Activated CD4-positive, alpha-beta memory T cell treated with anti-CD3 and anti-CD28 coated beads for 36 hours (primary cell): ENCODE measurements around the gene RNMT. TPM values are rescaled to one million over a fixed set of nuclear protein-coding genes. Genes with fewer than 3 reads are reported as not detected.
"Not testable (repeated sequence)": the region's sequence is repeated elsewhere in the genome, so short reads cannot be mapped to it uniquely, and the experiment has no call there.

Experiments used
- CTCF ChIA-PET: fragments of 350-600 bp; sonication (Branson Sonifier 250); formaldehyde crosslinking; loops from one replicate; lab custom pipeline; 2021; ENCODE audit warnings: antibody characterized with exemption, inconsistent platforms; lab: Charles Lee
- POLR2A ChIA-PET: fragments of 350-600 bp; sonication (Branson Sonifier 250); formaldehyde crosslinking; loops from one replicate; lab custom pipeline; 2021; ENCODE audit warnings: antibody characterized with exemption; lab: Charles Lee
- DNase-seq: peaks from one replicate; pipeline ENCODE4 v3.0.0-alpha.2; 2020
- H3K27ac Mint-ChIP-seq: one replicate; pipeline ENCODE4 v1.8.0; 2021; ENCODE audit warnings: mixed read lengths
- H3K27me3 Mint-ChIP-seq: one replicate; pipeline ENCODE4 v1.8.0; 2021; ENCODE audit warnings: mixed read lengths
- H3K36me3 Mint-ChIP-seq: one replicate; pipeline ENCODE4 v1.8.0; 2021; ENCODE audit warnings: mixed read lengths
- H3K4me1 Mint-ChIP-seq: one replicate; pipeline ENCODE4 v1.8.0; 2021; ENCODE audit warnings: low read depth, mixed read lengths
- H3K4me3 Mint-ChIP-seq: one replicate; pipeline ENCODE4 v1.8.0; 2021; ENCODE audit warnings: mild to moderate bottlenecking, mixed read lengths
- H3K9me3 Mint-ChIP-seq: one replicate; pipeline ENCODE4 v1.8.0; 2021; ENCODE audit warnings: mixed read lengths
- intact Hi-C: fragments of 100-400 bp; cut with micrococcal nuclease; formaldehyde crosslinking; loops from one replicate; pipeline ENCODE4 v1.15.1; 2023
- total RNA-seq, 2 experiments: library from RNA; stranded (reverse); gene quantifications; one replicate each; pipeline ENCODE4 v1.2.3, GENCODE V29; 2021

The RNMT gene
- total RNA-seq, 2 experiments from 2014 or later, result 41.2 to 43.6 TPM

DNA sequence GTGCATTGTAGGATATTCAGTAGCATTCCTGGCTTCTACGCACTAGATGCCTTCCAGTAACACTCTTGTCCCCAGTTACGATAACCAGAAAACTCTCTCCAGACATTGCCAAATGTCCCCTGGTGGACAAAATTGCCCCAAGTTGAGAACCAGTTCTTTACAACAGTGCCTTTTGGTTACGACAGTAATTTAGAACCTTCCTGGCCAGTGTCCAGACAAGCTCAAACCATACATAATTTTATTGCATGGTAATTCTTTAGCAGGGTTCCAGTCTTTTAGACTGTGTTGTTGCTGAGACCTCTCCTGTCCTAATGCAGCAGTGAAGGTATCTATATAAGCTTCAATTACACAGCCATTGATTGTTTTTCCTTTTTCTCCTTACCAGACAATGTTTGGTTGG lies 20.2 kb downstream of the RNMT start:
- Mint-ChIP-seq H3K4me3 (no peak overlapping the region), H3K9me3 (no peaks in the 10 kb centered on the region), H3K36me3 (peaks cover 79% of the 10 kb centered on the region), H3K27me3 (no peaks in the 10 kb centered on the region), H3K4me1 (peaks cover 5% of the 10 kb centered on the region), H3K27ac (no peak overlapping the region)
- intact Hi-C loops, result no loop called here
- no peak for DNase-seq
- ChIA-PET CTCF (interaction anchor here (0.6 kb wide), 1 partner anchor 1003 kb away, joined by 4 read pairs; no protein-coding TSS in a partner anchor), POLR2A (no interaction called here)

- H3K4me3 Mint-ChIP-seq, POLR2A ChIA-PET, H3K4me1 Mint-ChIP-seq, H3K27ac Mint-ChIP-seq, H3K9me3 Mint-ChIP-seq, intact Hi-C loops, H3K27me3 Mint-ChIP-seq, DNase-seq: not testable (repeated sequence)
- peaks cover 82% of the 10 kb centered on the region for H3K36me3 Mint-ChIP-seq
- CTCF ChIA-PET, result interaction anchor here (2.1 kb wide), 1 partner anchor 15 kb away, joined by 6 read pairs; no protein-coding TSS in a partner anchor
Observed at GRCh38 chr18:13751599-13751998, 25.1 kb downstream of the RNMT start.

- DNase-seq, result no peak
- Mint-ChIP-seq H3K4me3 (no peak overlapping the region), H3K36me3 (peaks cover 78% of the 10 kb centered on the region), H3K27me3 (no peaks in the 10 kb centered on the region), H3K27ac (no peak overlapping the region), H3K9me3 (peaks cover 2% of the 10 kb centered on the region), H3K4me1 (peaks cover 4% of the 10 kb centered on the region)
- intact Hi-C loops, result no loop called here
- ChIA-PET POLR2A (no interaction called here), CTCF (no interaction called here)
Observed at GRCh38 chr18:13756261-13756660, 29.8 kb downstream of the RNMT start.

DNA sequence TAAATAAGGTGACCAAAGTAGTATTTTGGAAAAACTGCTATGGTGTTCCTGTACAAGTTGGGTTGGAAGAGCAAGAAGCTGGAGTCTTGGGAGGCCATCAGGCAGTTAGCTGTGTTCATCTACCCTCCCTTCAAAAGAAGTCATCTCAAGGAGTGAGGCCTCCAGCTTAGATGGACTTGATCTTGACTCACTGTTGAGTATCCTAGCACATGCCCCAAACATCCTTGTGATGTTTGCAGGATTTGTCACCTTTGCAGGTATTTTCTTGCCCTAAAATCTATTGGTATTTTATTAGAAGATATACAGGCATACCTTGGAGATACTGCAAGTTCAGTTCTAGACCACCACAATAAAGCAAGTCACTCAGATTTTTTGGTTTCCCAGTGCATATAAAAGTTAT lies 30.2 kb downstream of the RNMT start:
- DNase-seq, result no peak
- intact Hi-C loops, result no loop called here
- ChIA-PET POLR2A (no interaction called here), CTCF (no interaction called here)
- H3K27ac Mint-ChIP-seq, result no peak overlapping the region
- H3K4me1 Mint-ChIP-seq, result peaks cover 4% of the 10 kb centered on the region
- no peak overlapping the region for H3K4me3 Mint-ChIP-seq
- H3K27me3 Mint-ChIP-seq, result no peaks in the 10 kb centered on the region
- peaks cover 4% of the 10 kb centered on the region for H3K9me3 Mint-ChIP-seq
- H3K36me3 Mint-ChIP-seq, result peaks cover 78% of the 10 kb centered on the region

DNA sequence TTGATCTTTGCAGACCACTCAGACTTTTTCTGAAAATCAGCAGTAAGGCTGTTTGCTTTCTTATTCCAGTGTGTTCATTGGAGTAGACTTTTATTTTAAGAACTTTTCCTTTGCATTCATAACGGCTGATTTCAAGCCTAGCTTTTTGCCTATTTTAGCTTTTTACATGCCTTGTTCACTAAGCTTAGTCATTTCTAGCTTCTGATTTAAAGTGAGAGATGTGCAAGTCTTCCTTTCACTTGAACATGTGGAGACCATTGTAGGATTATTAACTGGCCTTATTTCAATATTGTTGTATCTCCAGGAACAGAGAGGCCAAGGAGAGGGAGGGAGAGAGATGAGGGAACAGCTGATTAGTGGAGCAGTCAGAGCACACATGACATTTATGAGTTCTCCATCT lies 32.1 kb downstream of the RNMT start:
- no peaks in the 10 kb centered on the region for H3K27me3 Mint-ChIP-seq
- intact Hi-C loops, result no loop called here
- peaks cover 4% of the 10 kb centered on the region for H3K4me1 Mint-ChIP-seq
- ChIA-PET POLR2A (no interaction called here), CTCF (no interaction called here)
- H3K9me3 Mint-ChIP-seq, result peaks cover 16% of the 10 kb centered on the region
- no peak for DNase-seq
- H3K36me3 Mint-ChIP-seq, result peaks cover 88% of the 10 kb centered on the region
- H3K27ac Mint-ChIP-seq, result no peak overlapping the region
- no peak overlapping the region for H3K4me3 Mint-ChIP-seq

DNA sequence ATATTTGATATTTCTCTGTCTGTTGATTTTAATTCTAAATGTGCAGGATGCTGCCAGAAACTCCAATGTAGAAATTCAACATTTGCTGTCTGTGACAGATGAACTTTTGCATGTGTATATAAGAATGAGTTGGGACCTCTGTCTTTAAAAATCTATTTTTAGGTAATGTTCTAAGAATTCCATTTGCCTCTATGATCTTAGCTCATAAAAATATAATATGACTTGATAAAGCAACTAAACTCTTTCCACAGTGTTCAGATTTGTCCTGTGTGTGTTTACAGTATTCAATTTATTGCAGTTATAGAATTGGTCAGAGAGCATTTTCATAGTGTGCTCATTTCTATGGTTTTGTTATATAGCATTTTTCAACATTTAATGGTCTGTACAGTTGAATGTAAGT lies 33.6 kb downstream of the RNMT start:
- peaks cover 4% of the 10 kb centered on the region for H3K4me1 Mint-ChIP-seq
- peaks cover 30% of the 10 kb centered on the region for H3K9me3 Mint-ChIP-seq
- POLR2A ChIA-PET, result no interaction called here
- intact Hi-C loops, result no loop called here
- H3K27ac Mint-ChIP-seq, result no peak overlapping the region
- peaks cover 89% of the 10 kb centered on the region for H3K36me3 Mint-ChIP-seq
- no peaks in the 10 kb centered on the region for H3K27me3 Mint-ChIP-seq
- DNase-seq, result no peak
- CTCF ChIA-PET, result no interaction called here
- no peak overlapping the region for H3K4me3 Mint-ChIP-seq

DNA sequence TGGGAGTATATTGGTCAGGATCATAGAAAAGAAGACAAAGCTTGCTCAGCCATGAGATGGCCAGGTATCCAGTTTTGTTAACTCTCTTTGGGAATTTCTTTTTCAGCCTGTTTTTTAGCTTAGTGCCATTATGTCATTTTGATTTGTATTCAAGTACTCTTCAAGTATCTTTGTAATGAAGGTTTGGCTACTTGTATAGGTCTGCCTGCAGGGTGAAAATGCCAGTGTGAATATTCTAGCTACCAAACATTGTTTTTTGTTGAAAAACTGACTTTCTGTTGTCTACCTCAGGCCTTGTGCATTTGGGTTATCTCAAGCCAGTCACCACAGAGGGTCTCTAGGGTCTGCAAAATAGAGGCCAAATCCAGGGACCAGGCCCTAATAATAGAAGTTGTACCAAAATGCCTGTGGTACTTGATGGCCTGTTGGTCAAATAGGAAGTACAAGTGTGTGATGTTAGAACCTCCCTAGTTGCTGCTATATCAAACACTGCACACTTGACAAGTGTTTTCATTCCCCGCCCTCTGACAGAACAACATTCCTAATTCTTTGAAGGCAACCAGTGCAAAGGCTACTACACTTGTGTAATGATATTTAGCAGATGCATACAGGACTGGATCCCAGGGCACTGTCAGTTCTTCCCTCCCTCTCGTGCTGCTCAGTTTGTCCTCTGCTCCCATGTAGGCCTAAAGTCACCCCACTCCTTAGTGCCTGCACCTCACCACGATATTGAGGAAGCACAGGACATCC lies 36.4 kb downstream of the RNMT start:
- intact Hi-C loops, result no loop called here
- CTCF ChIA-PET, result no interaction called here
- Mint-ChIP-seq H3K4me3 (no peak overlapping the region), H3K4me1 (peaks cover 4% of the 10 kb centered on the region), H3K27ac (no peak overlapping the region), H3K9me3 (peaks cover 54% of the 10 kb centered on the region), H3K27me3 (no peaks in the 10 kb centered on the region), H3K36me3 (peaks cover 72% of the 10 kb centered on the region)
- POLR2A ChIA-PET, result no interaction called here
- DNase-seq, result no peak

DNA sequence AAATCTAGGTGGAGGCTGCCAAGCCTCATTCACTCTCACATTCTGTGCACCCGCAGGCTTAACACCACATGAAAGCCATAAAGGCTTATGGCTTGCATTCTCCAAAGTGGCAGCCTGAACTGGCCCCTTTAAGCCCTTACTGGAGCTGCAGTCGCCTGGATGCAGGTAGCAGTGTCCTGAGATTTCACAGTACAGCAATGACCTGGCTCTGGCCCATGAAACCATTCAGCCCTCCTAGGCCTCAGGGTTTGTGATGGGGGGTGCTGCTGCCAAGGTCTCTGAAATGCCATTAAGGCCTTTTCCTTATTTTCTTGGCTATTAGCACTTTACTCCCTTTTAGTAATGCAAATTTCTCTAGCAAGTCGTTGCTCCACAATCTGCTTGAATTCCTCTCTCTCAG lies 48.6 kb downstream of the RNMT start:
- Mint-ChIP-seq H3K27ac (no peak overlapping the region), H3K4me3 (no peak overlapping the region), H3K9me3 (peaks cover 21% of the 10 kb centered on the region), H3K27me3 (peaks cover 8% of the 10 kb centered on the region), H3K36me3 (no peaks in the 10 kb centered on the region), H3K4me1 (no peaks in the 10 kb centered on the region)
- intact Hi-C loops, result no loop called here
- ChIA-PET POLR2A (no interaction called here), CTCF (no interaction called here)
- DNase-seq, result no peak

DNA sequence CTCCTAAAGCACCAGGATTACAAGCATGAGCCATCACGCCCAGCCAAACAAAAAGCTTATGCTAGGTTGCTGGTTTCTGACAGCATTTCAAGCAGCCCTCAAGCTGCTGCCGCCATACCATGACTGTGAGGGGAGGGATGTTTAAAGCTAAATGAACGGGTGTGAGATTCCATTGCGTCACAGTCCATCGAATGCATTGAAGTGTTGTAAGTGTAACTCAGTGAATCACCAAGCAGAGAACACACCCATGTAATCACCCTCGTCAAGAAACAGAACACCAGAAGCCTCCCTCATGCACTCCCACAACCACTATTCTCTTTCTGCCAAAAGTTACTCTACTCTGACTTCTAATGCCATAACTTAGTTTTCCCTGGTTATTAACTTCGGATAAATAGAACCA lies 64.7 kb downstream of the RNMT start:
- no peaks in the 10 kb centered on the region for H3K36me3 Mint-ChIP-seq
- POLR2A ChIA-PET, result no interaction called here
- DNase-seq, result no peak
- intact Hi-C loops, result no loop called here
- peaks cover 8% of the 10 kb centered on the region for H3K9me3 Mint-ChIP-seq
- CTCF ChIA-PET, result no interaction called here
- no peak overlapping the region for H3K4me3 Mint-ChIP-seq
- H3K27ac Mint-ChIP-seq, result no peak overlapping the region
- no peaks in the 10 kb centered on the region for H3K4me1 Mint-ChIP-seq
- H3K27me3 Mint-ChIP-seq, result peaks cover 14% of the 10 kb centered on the region

- Mint-ChIP-seq H3K27ac (no peak overlapping the region), H3K36me3 (no peaks in the 10 kb centered on the region), H3K9me3 (no peaks in the 10 kb centered on the region), H3K4me3 (no peak overlapping the region), H3K27me3 (peaks cover 24% of the 10 kb centered on the region), H3K4me1 (no peaks in the 10 kb centered on the region)
- CTCF ChIA-PET, result no interaction called here
- DNase-seq, result no peak
- intact Hi-C loops, result no loop called here
- POLR2A ChIA-PET, result no interaction called here
Observed at GRCh38 chr18:13793819-13794218, 67.3 kb downstream of the RNMT start.

GRCh38 chr18:13796515-13796914 lies 70.0 kb downstream of the RNMT start:
- Mint-ChIP-seq H3K9me3 (no peaks in the 10 kb centered on the region), H3K27me3 (peaks cover 33% of the 10 kb centered on the region), H3K36me3 (no peaks in the 10 kb centered on the region), H3K4me3 (no peak overlapping the region), H3K4me1 (peaks cover 4% of the 10 kb centered on the region), H3K27ac (no peak overlapping the region)
- intact Hi-C loops, result no loop called here
- POLR2A ChIA-PET, result no interaction called here
- DNase-seq, result no peak
- CTCF ChIA-PET, result interaction anchor here (3.1 kb wide), 1 partner anchor 16 kb away, joined by 8 read pairs; no protein-coding TSS in a partner anchor

DNA sequence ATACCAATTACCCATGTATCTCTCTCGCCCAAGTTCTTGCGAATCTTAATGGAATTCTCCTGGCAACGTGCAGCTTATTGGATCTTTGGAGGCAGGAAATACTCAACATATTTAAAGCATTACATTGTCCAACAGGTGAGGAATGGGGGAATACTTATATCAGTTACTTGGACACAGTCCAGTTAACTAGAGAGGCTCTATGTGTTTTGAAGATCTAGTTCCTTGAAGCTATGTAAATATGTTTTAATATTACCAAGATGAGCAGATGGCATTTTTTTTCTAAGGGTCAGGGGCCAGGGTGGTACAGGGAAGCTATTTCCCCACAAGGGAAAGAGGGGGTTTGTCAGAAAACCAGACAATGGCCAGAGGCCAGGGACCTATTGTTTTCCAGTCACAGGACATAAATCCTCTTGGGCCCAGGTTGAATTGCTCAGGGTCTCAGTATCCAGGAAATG lies 70.7 kb downstream of the RNMT start:
- Mint-ChIP-seq H3K4me3 (no peak overlapping the region), H3K4me1 (peaks cover 4% of the 10 kb centered on the region), H3K27me3 (peaks cover 35% of the 10 kb centered on the region), H3K9me3 (no peaks in the 10 kb centered on the region), H3K27ac (no peak overlapping the region), H3K36me3 (no peaks in the 10 kb centered on the region)
- ChIA-PET POLR2A (interaction anchor here (0.6 kb wide), 1 partner anchor 260 kb away, joined by 3 read pairs; no protein-coding TSS in a partner anchor), CTCF (interaction anchor here (3.1 kb wide), 1 partner anchor 16 kb away, joined by 8 read pairs; no protein-coding TSS in a partner anchor)
- intact Hi-C loops, result no loop called here
- DNase-seq, result no peak

DNA sequence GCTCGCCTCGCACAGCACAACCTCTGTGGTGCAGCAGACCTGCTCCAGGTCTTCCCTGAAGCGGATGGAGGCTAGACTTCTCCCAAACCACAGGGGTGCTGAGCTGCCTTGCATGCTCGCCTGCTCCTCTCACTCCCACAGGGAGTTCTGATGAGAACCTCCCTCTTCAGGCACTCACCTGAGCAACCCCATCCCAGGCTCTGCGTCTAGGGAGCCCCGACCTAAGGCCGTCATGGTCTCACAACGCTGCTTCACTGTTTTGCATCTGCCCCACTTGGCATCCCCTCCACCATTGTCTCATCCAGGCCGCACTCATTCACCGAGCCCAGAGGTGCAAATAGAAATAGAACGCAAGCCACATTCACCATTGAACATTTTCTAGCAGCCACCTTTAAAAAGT lies 72.9 kb downstream of the RNMT start:
- no peak for DNase-seq
- H3K36me3 Mint-ChIP-seq, result no peaks in the 10 kb centered on the region
- H3K27ac Mint-ChIP-seq, result no peak overlapping the region
- H3K27me3 Mint-ChIP-seq, result peaks cover 50% of the 10 kb centered on the region
- POLR2A ChIA-PET, result no interaction called here
- H3K4me1 Mint-ChIP-seq, result peaks cover 4% of the 10 kb centered on the region
- no peaks in the 10 kb centered on the region for H3K9me3 Mint-ChIP-seq
- no peak overlapping the region for H3K4me3 Mint-ChIP-seq
- intact Hi-C loops, result no loop called here
- CTCF ChIA-PET, result interaction anchor here (3.1 kb wide), 1 partner anchor 14 kb away, joined by 8 read pairs; no protein-coding TSS in a partner anchor
